Mammary epithelial cell (primary cell): ENCODE data around the gene KCNQ1.

Source experiments
- CTCF ChIP-seq, 2 donors: IDR thresholded peaks in 1 of 2; conservative IDR thresholded peaks in 1 of 2; 2 replicates each; pipeline ENCODE4 v1.5.1; 2011 to 2012; ENCODE audit warnings: inconsistent platforms in 2 of 2, low read length in 2 of 2, mild to moderate bottlenecking in 2 of 2, control low read depth in 1 of 2, low read depth in 1 of 2; ENCODE audit not compliant: insufficient read depth in 1 of 2; ENCODE audit errors: extremely low read depth in 1 of 2
- EZH2 ChIP-seq: IDR thresholded peaks from 2 replicates; pipeline ENCODE4 v1.6.1; 2012; ENCODE audit warnings: low read length, inconsistent platforms, borderline replicate concordance

DNA sequence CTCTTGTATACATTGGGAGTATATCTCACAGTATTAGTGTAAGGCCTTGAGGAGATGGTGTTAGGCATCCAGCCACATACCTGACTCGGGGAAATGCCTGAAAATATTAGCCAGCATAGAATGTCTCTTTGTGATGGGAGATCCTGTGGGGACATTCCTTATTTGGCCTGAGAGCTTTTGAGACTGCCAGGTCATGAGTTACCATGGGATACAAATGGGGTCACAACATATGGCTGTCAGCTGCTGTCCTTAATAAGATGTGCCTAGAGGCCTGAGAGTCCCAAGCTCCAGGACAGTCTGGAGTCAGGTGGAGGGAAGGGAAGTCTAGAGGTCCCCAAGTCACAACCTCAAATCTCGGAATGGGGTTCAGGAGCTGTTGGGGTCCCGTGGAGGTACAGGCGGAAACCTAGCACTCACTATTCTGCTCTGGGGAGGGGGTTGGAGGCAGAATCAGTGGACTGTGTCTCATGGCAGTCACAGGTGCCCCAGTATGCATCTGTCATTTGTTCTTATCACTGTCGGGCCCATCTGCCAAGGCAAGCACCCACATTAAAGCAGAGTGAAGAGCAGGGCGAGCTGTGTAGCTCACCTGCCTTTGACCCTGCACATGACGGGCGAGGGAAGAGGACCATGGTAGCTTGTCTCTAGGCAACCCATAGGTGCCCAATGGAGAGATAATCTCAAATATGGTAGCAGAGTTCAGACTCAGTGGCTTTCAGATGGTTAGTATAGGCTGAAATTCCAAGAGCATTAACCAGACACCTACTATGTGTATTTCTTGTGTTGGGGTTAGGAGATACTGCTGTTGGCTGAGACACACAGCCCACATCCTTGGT lies 225.0 kb downstream of the KCNQ1 start:
- TF ChIP-seq CTCF (conservative IDR thresholded peaks at IDR 0.05 in 1 of 2, IDR thresholded peaks at IDR 0.05 in 1 of 2; ENCODE audit: extremely low read depth in 1 of 2, insufficient read depth in 1 of 2, low read depth in 1 of 2, low read length in 2 of 2) (no peak), EZH2 (no peak)
